Activated B cell treated with CpG ODN at 0.5 μM for 24 hours (primary cell): ENCODE data around the gene FAM136A. TPM values are rescaled to one million over a fixed set of nuclear protein-coding genes. Genes with fewer than 3 reads are reported as not detected.

Experiments used
- ATAC-seq: fragments of 200-7000 bp; cut with Tn5 transposase; one replicate; pipeline ENCODE4 v1.10.0; 2021; ENCODE audit warnings: low read depth, mild to moderate bottlenecking, moderate library complexity
- CTCF ChIA-PET: fragments of 350-600 bp; sonication (Branson Sonifier 250); formaldehyde crosslinking; loops from one replicate; lab custom pipeline; 2021; ENCODE audit warnings: antibody characterized with exemption; lab: Charles Lee
- POLR2A ChIA-PET: fragments of 350-600 bp; sonication (Branson Sonifier 250); formaldehyde crosslinking; loops from one replicate; lab custom pipeline; 2021; ENCODE audit warnings: antibody characterized with exemption; lab: Charles Lee
- DNase-seq: peaks from one replicate; pipeline ENCODE4 v3.0.0; 2022
- H3K27ac Mint-ChIP-seq: one replicate; pipeline ENCODE4 v1.8.0; 2020; ENCODE audit warnings: mixed read lengths
- H3K27me3 Mint-ChIP-seq: one replicate; pipeline ENCODE4 v1.8.0; 2021; ENCODE audit warnings: mixed read lengths
- H3K36me3 Mint-ChIP-seq: one replicate; pipeline ENCODE4 v1.8.0; 2021; ENCODE audit warnings: low read depth, mixed read lengths
- H3K4me1 Mint-ChIP-seq: one replicate; pipeline ENCODE4 v1.8.0; 2021; ENCODE audit warnings: mixed read lengths
- H3K4me3 Mint-ChIP-seq: one replicate; pipeline ENCODE4 v1.8.0; 2020; ENCODE audit warnings: mild to moderate bottlenecking, mixed read lengths
- H3K9me3 Mint-ChIP-seq: one replicate; pipeline ENCODE4 v1.8.0; 2020; ENCODE audit warnings: mixed read lengths
- CTCF ChIP-seq: fragments of 200-600 bp; IDR thresholded peaks from one replicate; pipeline ENCODE4 v1.8.0; 2022; ENCODE audit warnings: antibody characterized with exemption, mild to moderate bottlenecking
- intact Hi-C: fragments of 100-400 bp; cut with micrococcal nuclease; formaldehyde crosslinking; loops from one replicate; pipeline ENCODE4 v1.15.1; 2024
- total RNA-seq: library from RNA; stranded (reverse); gene quantifications from 2 replicates; pipeline ENCODE4 v1.2.3, GENCODE V29; 2022

FAM136A gene
- total RNA-seq, 1 donor from 2014 or later: 38.9 TPM

DNA sequence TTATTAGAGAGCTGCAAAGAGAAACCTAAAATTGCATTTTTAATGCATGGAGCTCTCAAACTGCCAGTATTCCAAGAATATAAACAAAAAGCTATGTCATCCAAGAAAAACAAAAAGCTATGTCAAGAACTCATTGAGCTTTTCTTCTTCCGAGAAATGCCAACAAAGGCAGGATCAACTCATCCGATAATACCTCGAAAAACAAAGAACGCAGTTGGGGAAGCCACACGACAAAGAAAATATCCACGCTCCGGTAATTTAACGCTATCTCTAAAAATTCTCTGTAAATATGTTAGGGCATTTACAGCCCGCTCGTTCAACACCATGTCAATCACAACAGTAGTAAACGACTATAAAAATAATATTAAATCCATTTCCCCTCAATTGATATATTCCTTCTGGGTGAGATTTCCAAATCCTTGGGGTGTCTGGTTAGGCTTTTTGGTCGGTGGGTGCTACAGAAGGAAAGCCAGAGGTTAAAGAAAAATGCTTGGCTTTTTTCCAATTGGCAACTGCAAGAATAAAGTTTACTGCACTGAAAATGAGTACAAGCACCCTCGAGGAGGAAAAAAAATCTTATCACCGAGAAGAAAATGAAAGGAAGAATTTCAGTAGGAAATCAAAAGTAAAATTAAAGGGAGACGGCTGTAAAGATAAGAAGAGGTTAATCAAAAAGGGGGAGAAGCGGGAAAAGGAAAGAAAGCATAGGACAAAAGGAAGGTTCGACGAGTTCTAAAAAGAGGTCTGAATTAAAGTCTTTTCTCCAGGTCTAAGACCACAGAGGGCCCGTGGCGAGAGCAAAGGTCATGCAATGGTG is 54.3 kb downstream of the FAM136A start:
- ChIA-PET POLR2A (interaction anchor here (0.5 to 3.9 kb wide), 9 partner anchors 10 to 333 kb away, joined by 3 to 36 read pairs (median 6); partner anchors contain the start of genes C2orf42, MXD1, PCYOX1 and SNRPG), CTCF (no interaction called here)
- ATAC-seq (no peak), DNase-seq (no peak)
- peak overlapping the region; percentile 99 for H3K27ac Mint-ChIP-seq
- peak overlapping the region; percentile 99 for H3K4me3 Mint-ChIP-seq
- intact Hi-C loops: loop anchor here (1.0 to 5.0 kb wide), 10 partner anchors 13 to 810 kb away; partner anchors contain the start of genes C2orf42, FAM136A, GMCL1 and NFU1
- peaks cover 28% of the 10 kb centered on the region for H3K36me3 Mint-ChIP-seq
- no peaks in the 10 kb centered on the region for H3K9me3 Mint-ChIP-seq
- no peak for TF ChIP-seq CTCF
- H3K4me1 Mint-ChIP-seq: peaks cover 49% of the 10 kb centered on the region
- peaks cover 4% of the 10 kb centered on the region for H3K27me3 Mint-ChIP-seq

Other genes starting within 250 kb of the FAM136A start
- 370 and 379 TPM in 2 replicates for gene PCBP1, start 214.6 kb downstream of the FAM136A start, total RNA-seq
- 28.4 and 34.8 TPM in 2 replicates for gene C2orf42, start 111.0 kb downstream of the FAM136A start, total RNA-seq
- gene TIA1, start 53.4 kb downstream of the FAM136A start, total RNA-seq: 129 and 149 TPM in 2 replicates
- gene PCYOX1, start 43.9 kb downstream of the FAM136A start, total RNA-seq: 7.3 and 7.8 TPM in 2 replicates
- gene SNRPG, start 8.3 kb downstream of the FAM136A start, total RNA-seq: 168 and 183 TPM in 2 replicates